Measurements from ENCODE around the gene CPNE5. TPM values are rescaled to one million over a fixed set of nuclear protein-coding genes. Genes with fewer than 3 reads are reported as not detected.

Gene CPNE5
- total RNA-seq (2022; extraction: Qiagen RNA extraction), result 0.06 to 0.20 TPM (median 0.12 TPM) in 5 replicates

GRCh38 chr6:36838896-36839748 is at the start of gene CPNE5:
Gene CPNE5, minus strand, starts transcription at chr6:36839444. Its CDS starts 67 bp downstream, at chr6:36839377.

GRCh38 chr6:36885461-36886401 is 46.5 kb upstream of the CPNE5 start, which contains the start of gene C6orf89:
Gene C6orf89, plus strand, starts transcription at chr6:36885952. Its CDS starts 13,493 bp downstream, at chr6:36899445.

GRCh38 chr6:36874443-36875249 is 35.4 kb upstream of the CPNE5 start, which contains the start of gene PPIL1:
Gene PPIL1, minus strand, starts transcription at chr6:36874803. Its CDS starts 31 bp downstream, at chr6:36874772.

GRCh38 chr6:36697481-36697903 is 141.8 kb downstream of the CPNE5 start, which contains the start of gene RAB44:
Gene RAB44, plus strand, starts transcription at chr6:36697826. Its CDS starts 6,410 bp downstream, at chr6:36704236.

Other genes with a start within 250 kb of the CPNE5 start
- gene SRSF3, start 245.1 kb downstream of the CPNE5 start, total RNA-seq (2022; extraction: Qiagen RNA extraction), result 483 to 688 TPM (median 515 TPM) in 5 replicates
- 247 to 306 TPM (median 300 TPM) in 5 replicates for gene CDKN1A, start 160.7 kb downstream of the CPNE5 start, total RNA-seq (2022; extraction: Qiagen RNA extraction)
- gene RAB44, start 141.6 kb downstream of the CPNE5 start, total RNA-seq (2022; extraction: Qiagen RNA extraction), result 0.03 to 0.06 TPM (median 0.04 TPM) in 4 of 5 replicates, not detected in the other
- gene PPIL1, start 35.4 kb upstream of the CPNE5 start, total RNA-seq (2022; extraction: Qiagen RNA extraction), result 41.6 to 46.3 TPM (median 43.4 TPM) in 5 replicates
- 13.4 to 19.0 TPM (median 16.5 TPM) in 5 replicates for gene C6orf89, start 46.5 kb upstream of the CPNE5 start, total RNA-seq (2022; extraction: Qiagen RNA extraction)
- gene PI16, start 115.3 kb upstream of the CPNE5 start, total RNA-seq (2022; extraction: Qiagen RNA extraction), result not detected in 5 replicates
- gene MTCH1, start 146.8 kb upstream of the CPNE5 start, total RNA-seq (2022; extraction: Qiagen RNA extraction), result 112 to 137 TPM (median 134 TPM) in 5 replicates
- 0.04 to 0.08 TPM in 2 of 5 replicates, not detected in the others for gene FGD2, start 166.2 kb upstream of the CPNE5 start, total RNA-seq (2022; extraction: Qiagen RNA extraction)